ENCODE results near the gene LENG8.

The LENG8 gene

GRCh38 chr19:54485851-54486250, 36.9 kb downstream of the LENG8 start:
- no peaks in the 10 kb centered on the region for H3K9me2 ChIP-seq (ENCODE audit: low read depth, low read length)
- no peaks in the 10 kb centered on the region for H3K4me1 ChIP-seq (ENCODE audit: insufficient read depth, low read length, severe bottlenecking)
- no peaks in the 10 kb centered on the region for H4K20me1 ChIP-seq (ENCODE audit: insufficient read depth, low read length)
- no peak overlapping the region for H3K4me2 ChIP-seq (ENCODE audit: low read length)
- TF ChIP-seq EZH2 (IDR thresholded peaks at IDR 0.05; ENCODE audit: borderline replicate concordance, low read length) (no peak), CTCF (IDR thresholded peaks at IDR 0.05; ENCODE audit: low read length) (no peak)
- no peaks in the 10 kb centered on the region for H3F3A ChIP-seq (ENCODE audit: insufficient read depth, low read length)
- H3K36me3 ChIP-seq (ENCODE audit: insufficient read depth, low read length) = no peaks in the 10 kb centered on the region
- H3K79me2 ChIP-seq (ENCODE audit: insufficient read depth, low read length) = no peaks in the 10 kb centered on the region
- no peak overlapping the region for H2AFZ ChIP-seq (ENCODE audit: low read length)
- H3K9ac ChIP-seq (ENCODE audit: low read length) = no peak overlapping the region
- H3K9me3 ChIP-seq (ENCODE audit: low read length) = no peaks in the 10 kb centered on the region
- no peak overlapping the region for H3K27ac ChIP-seq (ENCODE audit: low read depth, low read length, poor library complexity, severe bottlenecking)
- no peak overlapping the region for H3K4me3 ChIP-seq (ENCODE audit: low read depth, low read length, poor library complexity, severe bottlenecking)
- no peaks in the 10 kb centered on the region for H3K27me3 ChIP-seq (ENCODE audit: insufficient read depth, low read length)

- H3K4me2 ChIP-seq (ENCODE audit: low read length) = no peak overlapping the region
- H3F3A ChIP-seq (ENCODE audit: insufficient read depth, low read length) = no peaks in the 10 kb centered on the region
- no peak overlapping the region for H3K27ac ChIP-seq (ENCODE audit: low read depth, low read length, poor library complexity, severe bottlenecking)
- no peak for TF ChIP-seq EZH2 (IDR thresholded peaks at IDR 0.05; ENCODE audit: borderline replicate concordance, low read length)
- no peak for TF ChIP-seq CTCF (IDR thresholded peaks at IDR 0.05; ENCODE audit: low read length)
- H3K9ac ChIP-seq (ENCODE audit: low read length) = no peak overlapping the region
- H3K9me2 ChIP-seq (ENCODE audit: low read depth, low read length) = no peaks in the 10 kb centered on the region
- no peak overlapping the region for H2AFZ ChIP-seq (ENCODE audit: low read length)
- H3K36me3 ChIP-seq (ENCODE audit: insufficient read depth, low read length) = no peaks in the 10 kb centered on the region
- no peaks in the 10 kb centered on the region for H3K27me3 ChIP-seq (ENCODE audit: insufficient read depth, low read length)
- H3K4me1 ChIP-seq (ENCODE audit: insufficient read depth, low read length, severe bottlenecking) = no peaks in the 10 kb centered on the region
- no peaks in the 10 kb centered on the region for H3K9me3 ChIP-seq (ENCODE audit: low read length)
- no peak overlapping the region for H3K4me3 ChIP-seq (ENCODE audit: low read depth, low read length, poor library complexity, severe bottlenecking)
- no peaks in the 10 kb centered on the region for H4K20me1 ChIP-seq (ENCODE audit: insufficient read depth, low read length)
- no peaks in the 10 kb centered on the region for H3K79me2 ChIP-seq (ENCODE audit: insufficient read depth, low read length)
These were observed 40.3 kb downstream of the LENG8 start for GRCh38 chr19:54489341-54489740.

GRCh38 chr19:54489766-54490165, 40.8 kb downstream of the LENG8 start:
- H3K27me3 ChIP-seq (ENCODE audit: insufficient read depth, low read length) = no peaks in the 10 kb centered on the region
- no peaks in the 10 kb centered on the region for H3K79me2 ChIP-seq (ENCODE audit: insufficient read depth, low read length)
- no peak for TF ChIP-seq EZH2 (IDR thresholded peaks at IDR 0.05; ENCODE audit: borderline replicate concordance, low read length)
- TF ChIP-seq CTCF (IDR thresholded peaks at IDR 0.05; ENCODE audit: low read length) = no peak
- no peak overlapping the region for H2AFZ ChIP-seq (ENCODE audit: low read length)
- H3F3A ChIP-seq (ENCODE audit: insufficient read depth, low read length) = no peaks in the 10 kb centered on the region
- H3K36me3 ChIP-seq (ENCODE audit: insufficient read depth, low read length) = no peaks in the 10 kb centered on the region
- H3K9me3 ChIP-seq (ENCODE audit: low read length) = no peaks in the 10 kb centered on the region
- no peak overlapping the region for H3K27ac ChIP-seq (ENCODE audit: low read depth, low read length, poor library complexity, severe bottlenecking)
- no peaks in the 10 kb centered on the region for H4K20me1 ChIP-seq (ENCODE audit: insufficient read depth, low read length)
- no peak overlapping the region for H3K9ac ChIP-seq (ENCODE audit: low read length)
- H3K4me2 ChIP-seq (ENCODE audit: low read length) = no peak overlapping the region
- H3K9me2 ChIP-seq (ENCODE audit: low read depth, low read length) = no peaks in the 10 kb centered on the region
- H3K4me3 ChIP-seq (ENCODE audit: low read depth, low read length, poor library complexity, severe bottlenecking) = no peak overlapping the region
- H3K4me1 ChIP-seq (ENCODE audit: insufficient read depth, low read length, severe bottlenecking) = no peaks in the 10 kb centered on the region
